GM23248 (cell line): ENCODE data around the gene SNTG2. TPM values are rescaled to one million over a fixed set of nuclear protein-coding genes. Genes with fewer than 3 reads are reported as not detected.

Experiments used
- DNase-seq: peaks from one replicate; pipeline ENCODE4 v3.0.0-alpha.2; 2015
- H2AFZ ChIP-seq: fragments of 200-600 bp; sonication (generic); 2 replicates; pipeline ENCODE4 v1.6.1; 2016; ENCODE audit warnings: antibody characterized with exemption
- H3F3A ChIP-seq: fragments of 200-600 bp; sonication (generic); 2 replicates; pipeline ENCODE4 v1.6.1; 2016; ENCODE audit warnings: mild to moderate bottlenecking, antibody characterized with exemption, mixed run types; ENCODE audit not compliant: insufficient read depth
- H3K27ac ChIP-seq: fragments of 200-600 bp; sonication (generic); 2 replicates; pipeline ENCODE4 v1.5.1; 2016; ENCODE audit warnings: mild to moderate bottlenecking
- H3K27me3 ChIP-seq: fragments of 200-600 bp; sonication (generic); replicated peaks from 2 replicates; pipeline ENCODE4 v1.6.1; 2016; ENCODE audit warnings: mild to moderate bottlenecking; ENCODE audit not compliant: insufficient read depth
- H3K36me3 ChIP-seq: fragments of 200-600 bp; sonication (generic); 2 replicates; pipeline ENCODE4 v1.6.1; 2016; ENCODE audit warnings: low read depth, mild to moderate bottlenecking
- H3K4me1 ChIP-seq: fragments of 200-600 bp; sonication (generic); 2 replicates; pipeline ENCODE4 v1.6.1; 2016; ENCODE audit warnings: mild to moderate bottlenecking; ENCODE audit not compliant: insufficient read depth
- H3K4me2 ChIP-seq: fragments of 200-600 bp; sonication (generic); one replicate; pipeline ENCODE4 v1.6.1; 2016; ENCODE audit warnings: mild to moderate bottlenecking; ENCODE audit not compliant: unreplicated experiment
- H3K4me3 ChIP-seq: fragments of 200-600 bp; sonication (generic); 2 replicates; pipeline ENCODE4 v1.5.1; 2016; ENCODE audit warnings: mild to moderate bottlenecking
- H3K79me2 ChIP-seq: fragments of 200-600 bp; sonication (generic); 2 replicates; pipeline ENCODE4 v1.6.1; 2016; ENCODE audit warnings: mild to moderate bottlenecking; ENCODE audit not compliant: insufficient read depth
- H3K9ac ChIP-seq: fragments of 200-600 bp; sonication (generic); 2 replicates; pipeline ENCODE4 v1.6.1; 2016; ENCODE audit warnings: mild to moderate bottlenecking
- H3K9me2 ChIP-seq: fragments of 200-600 bp; sonication (generic); 2 replicates; pipeline ENCODE4 v1.6.1; 2016; ENCODE audit warnings: mixed run types, mild to moderate bottlenecking, moderate library complexity; ENCODE audit not compliant: insufficient read depth
- H3K9me3 ChIP-seq: fragments of 200-600 bp; sonication (generic); one replicate; pipeline ENCODE4 v1.6.1; 2017; ENCODE audit warnings: low read depth
- H4K20me1 ChIP-seq: fragments of 200-600 bp; sonication (generic); 2 replicates; pipeline ENCODE4 v1.6.0; 2016; ENCODE audit not compliant: insufficient read depth
- EZH2 ChIP-seq: fragments of 200-600 bp; sonication (generic); IDR thresholded peaks from 2 replicates; pipeline ENCODE4 v1.6.1; 2018; ENCODE audit warnings: antibody characterized with exemption, mild to moderate bottlenecking; ENCODE audit not compliant: insufficient read depth, poor library complexity, severe bottlenecking
- EZH2phosphoT487 ChIP-seq: fragments of 200-600 bp; sonication (generic); IDR thresholded peaks from 2 replicates; pipeline ENCODE4 v1.6.1; 2018; ENCODE audit warnings: antibody characterized with exemption, moderate library complexity, mild to moderate bottlenecking, low read depth; ENCODE audit not compliant: insufficient read depth
- WGBS, 2 experiments: methylation state at CpG; one replicate each; pipeline ENCODE4 v1.1.6; 2015 to 2017; ENCODE audit warnings: low lambda C conversion rate in 2 of 2, low coverage in 1 of 2; ENCODE audit errors: missing lambda C conversion rate in 2 of 2; 5-methylcytosine and 5-hydroxymethylcytosine counted together
- in situ Hi-C: fragments of 300-500 bp; cut with MboI; formaldehyde crosslinking; loops from 2 replicates; pipeline ENCODE4 v1.15.0; 2020
- polyA plus RNA-seq: library from polyadenylated mRNA; unstranded; fragments of >200 nt; fragmentation: Nextera tagmentation; extraction: Ambion mirVana; gene quantifications from 2 replicates; pipeline ENCODE4 v1.2.1, GENCODE V29; 2016
- total RNA-seq: library from RNA; depleted of rRNA; stranded (reverse); fragments of >200 nt; shearing (Covaris generic); gene quantifications from 2 replicates; pipeline ENCODE4 v1.2.3, GENCODE V29; 2014

Gene SNTG2
- total and polyA plus RNA-seq, 2 experiments from 2014 or later: not detected

GRCh38 chr2:1415501-1415900, 464.9 kb downstream of the SNTG2 start:
- no peak for DNase-seq
- no peaks in the 10 kb centered on the region for H3K79me2 ChIP-seq
- no peaks in the 10 kb centered on the region for H3K9me3 ChIP-seq
- WGBS, 2 experiments: 25 to 28% methylated on average over 4 to 6 of the region's 6 CpGs
- H2AFZ ChIP-seq: no peak overlapping the region
- in situ Hi-C loops: no loop called here
- H3K4me2 ChIP-seq: no peak overlapping the region
- no peaks in the 10 kb centered on the region for H3K36me3 ChIP-seq
- H3K4me1 ChIP-seq: no peaks in the 10 kb centered on the region
- H3F3A ChIP-seq: peaks cover 6% of the 10 kb centered on the region; the same call in 1 of the 2 replicates
- no peak overlapping the region for H3K4me3 ChIP-seq
- no peak overlapping the region for H3K9ac ChIP-seq
- H4K20me1 ChIP-seq: no peaks in the 10 kb centered on the region
- H3K27me3 ChIP-seq: no peaks in the 10 kb centered on the region
- H3K9me2 ChIP-seq: no peaks in the 10 kb centered on the region
- H3K27ac ChIP-seq: no peak overlapping the region
- TF ChIP-seq EZH2 (no peak), EZH2phosphoT487 (no peak)
